ENCODE data around the gene NABP2.

NABP2 gene

GRCh38 chr12:56253091-56253490 is 28.9 kb downstream of the NABP2 start:
- no peak overlapping the region for H2AFZ ChIP-seq (ENCODE audit: insufficient read depth, low read length, poor library complexity)
- H3K9me3 ChIP-seq (ENCODE audit: insufficient read depth, low read depth, low read length), result no peaks in the 10 kb centered on the region
- no peak overlapping the region for H3K4me3 ChIP-seq (ENCODE audit: low read depth, low read length)
- peaks cover 7 to 8% of the 10 kb centered on the region in 2 experiments for H3K4me1 ChIP-seq (ENCODE audit: control insufficient read depth in 1 of 2, insufficient read depth in 2 of 2, low read length in 2 of 2)
- no peak overlapping the region for H3K27ac ChIP-seq (ENCODE audit: low read depth, low read length)
- no peak overlapping the region for H2AK5ac ChIP-seq (ENCODE audit: low read length)
- WGBS (ENCODE audit: extremely low coverage, insufficient coverage, insufficient read length), result no CpG with 5 or more reads among the region's 11 CpGs
- H3K36me3 ChIP-seq (ENCODE audit: control insufficient read depth in 1 of 2, insufficient read depth in 2 of 2, low read length in 2 of 2), result peaks cover 61 to 70% of the 10 kb centered on the region in 2 experiments
- no peak for DNase-seq
- H3K9ac ChIP-seq (ENCODE audit: low read length), result no peak overlapping the region
- no peak overlapping the region for H4K12ac ChIP-seq (ENCODE audit: low read depth, low read length)
- H4K8ac ChIP-seq (ENCODE audit: low read depth, low read length), result no peak overlapping the region
- H2BK5ac ChIP-seq (ENCODE audit: low read depth, low read length, poor library complexity), result no peak overlapping the region
- H3K79me2 ChIP-seq (ENCODE audit: control insufficient read depth, insufficient read depth, low read length, poor library complexity), result peaks cover 9% of the 10 kb centered on the region
- no peak overlapping the region for H3K18ac ChIP-seq (ENCODE audit: low read length)
- H2BK120ac ChIP-seq (ENCODE audit: insufficient read depth, low read length, poor library complexity), result no peak overlapping the region
- no peaks in the 10 kb centered on the region for H3K27me3 ChIP-seq (ENCODE audit: insufficient read depth, low read length)
- H3K14ac ChIP-seq (ENCODE audit: low read length), result no peak overlapping the region
- H3K4me2 ChIP-seq (ENCODE audit: low read length), result no peak overlapping the region
- H2BK12ac ChIP-seq (ENCODE audit: low read length), result no peak overlapping the region
- H3K23ac ChIP-seq (ENCODE audit: low read length), result no peak overlapping the region
- peaks cover 6% of the 10 kb centered on the region for H3K79me1 ChIP-seq (ENCODE audit: low read length)
- H3K4ac ChIP-seq (ENCODE audit: low read depth, low read length), result no peak overlapping the region
- no peak overlapping the region for H4K91ac ChIP-seq (ENCODE audit: low read depth, low read length)

- Histone ChIP-seq H3K4me2 (ENCODE audit: low read length) (no peak overlapping the region), H3K4me3 (ENCODE audit: low read depth, low read length) (no peak overlapping the region), H3K14ac (ENCODE audit: low read length) (no peak overlapping the region), H3K36me3 (ENCODE audit: control insufficient read depth in 1 of 2, insufficient read depth in 2 of 2, low read length in 2 of 2) (peaks cover 43 to 49% of the 10 kb centered on the region in 2 experiments), H3K79me1 (ENCODE audit: low read length) (peaks cover 12% of the 10 kb centered on the region), H2AK5ac (ENCODE audit: low read length) (no peak overlapping the region), H4K12ac (ENCODE audit: low read depth, low read length) (no peak overlapping the region), H4K91ac (ENCODE audit: low read depth, low read length) (no peak overlapping the region), H3K79me2 (ENCODE audit: control insufficient read depth, insufficient read depth, low read length, poor library complexity) (peaks cover 11% of the 10 kb centered on the region), H3K27me3 (ENCODE audit: insufficient read depth, low read length) (no peaks in the 10 kb centered on the region), H3K9ac (ENCODE audit: low read length) (no peak overlapping the region), H3K27ac (ENCODE audit: low read depth, low read length) (no peak overlapping the region), H2BK12ac (ENCODE audit: low read length) (no peak overlapping the region), H3K4ac (ENCODE audit: low read depth, low read length) (no peak overlapping the region), H2AFZ (ENCODE audit: insufficient read depth, low read length, poor library complexity) (no peak overlapping the region), H2BK120ac (ENCODE audit: insufficient read depth, low read length, poor library complexity) (no peak overlapping the region), H3K4me1 (ENCODE audit: control insufficient read depth in 1 of 2, insufficient read depth in 2 of 2, low read length in 2 of 2) (peaks cover 7 to 8% of the 10 kb centered on the region in 2 experiments), H3K9me3 (ENCODE audit: insufficient read depth, low read depth, low read length) (no peaks in the 10 kb centered on the region), H2BK5ac (ENCODE audit: low read depth, low read length, poor library complexity) (no peak overlapping the region), H3K18ac (ENCODE audit: low read length) (peak overlapping the region; percentile 4), H3K23ac (ENCODE audit: low read length) (no peak overlapping the region), H4K8ac (ENCODE audit: low read depth, low read length) (no peak overlapping the region)
- no CpG with 5 or more reads among the region's 7 CpGs for WGBS (ENCODE audit: extremely low coverage, insufficient coverage, insufficient read length)
- no peak for DNase-seq
Observed at GRCh38 chr12:56255671-56256070, 31.5 kb downstream of the NABP2 start.

DNA sequence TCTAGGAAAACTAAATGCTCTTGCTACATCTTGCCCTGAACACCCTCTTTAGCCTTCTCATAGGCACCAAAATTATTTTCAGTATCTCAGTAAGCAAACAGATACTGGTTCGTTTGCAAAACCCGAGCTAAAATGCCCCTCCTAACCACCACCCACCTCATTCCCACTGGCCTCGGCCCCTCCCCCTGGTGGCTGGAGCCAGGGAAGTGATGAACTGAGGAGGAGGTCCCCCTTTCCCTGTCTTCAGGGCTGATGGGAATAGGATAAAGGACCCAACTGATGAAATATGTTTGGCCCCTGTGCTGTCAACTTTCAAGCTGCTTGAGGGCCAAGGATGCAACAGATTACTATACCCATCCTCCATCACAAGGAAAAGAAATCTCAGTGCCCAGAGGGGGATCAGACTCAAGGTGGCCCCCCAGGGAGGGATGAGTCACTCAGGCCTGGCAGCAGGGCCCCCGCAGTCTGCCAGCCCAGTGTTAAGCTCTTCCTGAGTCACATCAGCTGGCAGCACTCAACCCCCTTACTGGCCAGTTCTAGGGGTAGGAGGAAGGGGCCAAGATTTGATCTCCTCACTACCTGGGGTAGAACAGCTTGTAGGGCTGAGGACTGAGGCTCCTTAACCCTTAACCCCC is 32.3 kb downstream of the NABP2 start:
- Histone ChIP-seq H2BK120ac (ENCODE audit: insufficient read depth, low read length, poor library complexity) (no peak overlapping the region), H3K9me3 (ENCODE audit: insufficient read depth, low read depth, low read length) (no peaks in the 10 kb centered on the region), H3K36me3 (ENCODE audit: control insufficient read depth in 1 of 2, insufficient read depth in 2 of 2, low read length in 2 of 2) (peaks cover 43 to 49% of the 10 kb centered on the region in 2 experiments), H4K8ac (ENCODE audit: low read depth, low read length) (no peak overlapping the region), H4K12ac (ENCODE audit: low read depth, low read length) (no peak overlapping the region), H3K79me2 (ENCODE audit: control insufficient read depth, insufficient read depth, low read length, poor library complexity) (peaks cover 11% of the 10 kb centered on the region), H2BK12ac (ENCODE audit: low read length) (no peak overlapping the region), H2AK5ac (ENCODE audit: low read length) (no peak overlapping the region), H2AFZ (ENCODE audit: insufficient read depth, low read length, poor library complexity) (no peak overlapping the region), H4K91ac (ENCODE audit: low read depth, low read length) (no peak overlapping the region), H3K23ac (ENCODE audit: low read length) (no peak overlapping the region), H3K4ac (ENCODE audit: low read depth, low read length) (no peak overlapping the region), H3K27ac (ENCODE audit: low read depth, low read length) (no peak overlapping the region), H3K4me2 (ENCODE audit: low read length) (peak overlapping the region; percentile 91), H3K79me1 (ENCODE audit: low read length) (peaks cover 12% of the 10 kb centered on the region), H2BK5ac (ENCODE audit: low read depth, low read length, poor library complexity) (no peak overlapping the region), H3K14ac (ENCODE audit: low read length) (no peak overlapping the region), H3K27me3 (ENCODE audit: insufficient read depth, low read length) (no peaks in the 10 kb centered on the region), H3K18ac (ENCODE audit: low read length) (peak overlapping the region; percentile 58), H3K9ac (ENCODE audit: low read length) (peak overlapping the region; percentile 10), H3K4me3 (ENCODE audit: low read depth, low read length) (no peak overlapping the region), H3K4me1 (ENCODE audit: control insufficient read depth in 1 of 2, insufficient read depth in 2 of 2, low read length in 2 of 2) (peaks cover 7 to 8% of the 10 kb centered on the region in 2 experiments)
- WGBS (ENCODE audit: extremely low coverage, insufficient coverage, insufficient read length), result no CpG with 5 or more reads among the region's 4 CpGs
- DNase-seq, result no peak

- DNase-seq, result no peak
- Histone ChIP-seq H3K4me2 (ENCODE audit: low read length) (peak overlapping the region; percentile 91), H4K8ac (ENCODE audit: low read depth, low read length) (no peak overlapping the region), H3K79me1 (ENCODE audit: low read length) (peaks cover 12% of the 10 kb centered on the region), H3K27me3 (ENCODE audit: insufficient read depth, low read length) (no peaks in the 10 kb centered on the region), H2BK120ac (ENCODE audit: insufficient read depth, low read length, poor library complexity) (no peak overlapping the region), H3K18ac (ENCODE audit: low read length) (peak overlapping the region; percentile 71), H3K9me3 (ENCODE audit: insufficient read depth, low read depth, low read length) (no peaks in the 10 kb centered on the region), H3K4me3 (ENCODE audit: low read depth, low read length) (peak overlapping the region; percentile 96), H3K79me2 (ENCODE audit: control insufficient read depth, insufficient read depth, low read length, poor library complexity) (peaks cover 11% of the 10 kb centered on the region), H4K91ac (ENCODE audit: low read depth, low read length) (no peak overlapping the region), H3K23ac (ENCODE audit: low read length) (no peak overlapping the region), H3K14ac (ENCODE audit: low read length) (peak overlapping the region; percentile 33), H3K9ac (ENCODE audit: low read length) (peak overlapping the region; percentile 14), H2BK5ac (ENCODE audit: low read depth, low read length, poor library complexity) (no peak overlapping the region), H3K36me3 (ENCODE audit: control insufficient read depth in 1 of 2, insufficient read depth in 2 of 2, low read length in 2 of 2) (peaks cover 38 to 44% of the 10 kb centered on the region in 2 experiments), H2BK12ac (ENCODE audit: low read length) (no peak overlapping the region), H2AFZ (ENCODE audit: insufficient read depth, low read length, poor library complexity) (no peak overlapping the region), H3K4me1 (ENCODE audit: control insufficient read depth in 1 of 2, insufficient read depth in 2 of 2, low read length in 2 of 2) (peaks cover 8 to 9% of the 10 kb centered on the region in 2 experiments), H3K4ac (ENCODE audit: low read depth, low read length) (peak overlapping the region; percentile 42), H2AK5ac (ENCODE audit: low read length) (no peak overlapping the region), H4K12ac (ENCODE audit: low read depth, low read length) (no peak overlapping the region), H3K27ac (ENCODE audit: low read depth, low read length) (no peak overlapping the region)
- WGBS (ENCODE audit: extremely low coverage, insufficient coverage, insufficient read length), result no CpG with 5 or more reads among the region's 8 CpGs
Observed at GRCh38 chr12:56257071-56257470, 32.9 kb downstream of the NABP2 start.
